ENCODE measurements around the gene PTGDR2.

Gene PTGDR2

DNA sequence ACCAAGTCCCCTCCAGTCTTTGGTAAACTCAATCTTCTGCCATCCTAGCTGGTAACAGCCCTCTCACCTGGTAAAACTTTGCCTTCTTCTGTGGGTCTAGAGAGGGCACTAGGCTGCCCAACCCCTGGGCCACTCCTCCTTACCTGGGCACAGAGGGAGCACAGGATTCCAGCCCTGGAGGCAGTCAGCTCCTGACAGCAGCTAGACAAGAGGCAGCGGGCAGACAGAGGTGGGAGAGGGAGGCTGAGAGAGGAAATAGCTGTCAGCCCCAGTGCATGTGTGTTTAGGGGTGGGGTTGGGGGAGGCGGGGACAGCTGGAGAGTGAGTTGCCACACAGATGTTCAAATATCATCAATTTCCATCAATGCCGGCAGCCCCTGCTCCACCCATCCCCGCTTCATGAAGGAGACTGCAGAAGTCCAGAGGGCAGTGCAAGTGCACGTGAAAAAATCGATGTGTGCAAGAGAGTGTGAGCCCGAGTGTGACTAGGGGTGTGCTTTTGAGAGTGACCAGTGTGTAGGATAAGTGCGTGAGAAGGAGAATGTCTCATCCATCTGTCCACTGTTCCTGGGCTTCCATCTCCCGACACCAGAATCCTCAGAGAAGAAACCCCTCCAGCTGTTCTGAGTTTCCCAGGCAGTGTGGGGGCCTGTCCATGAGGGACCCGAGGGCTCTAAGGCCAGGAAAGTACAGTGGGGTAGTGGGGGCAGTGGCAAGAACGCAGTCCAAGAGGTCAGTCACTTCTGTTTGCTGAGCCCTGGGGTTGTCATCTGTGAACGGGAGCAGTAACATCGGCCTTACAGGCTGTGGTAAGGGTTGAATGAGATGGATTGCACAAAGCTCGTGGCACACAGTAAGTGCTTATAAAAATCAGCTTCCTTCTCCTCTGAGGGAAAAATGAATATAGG is at the start of gene PTGDR2:
TSS of gene PTGDR2 (minus strand) at position 225 of the 908 bp plus-strand sequence. CDS start 2,228 bp downstream, outside the sequence.
- no peak for DNase-seq (ENCODE audit: low spot score)

DNA sequence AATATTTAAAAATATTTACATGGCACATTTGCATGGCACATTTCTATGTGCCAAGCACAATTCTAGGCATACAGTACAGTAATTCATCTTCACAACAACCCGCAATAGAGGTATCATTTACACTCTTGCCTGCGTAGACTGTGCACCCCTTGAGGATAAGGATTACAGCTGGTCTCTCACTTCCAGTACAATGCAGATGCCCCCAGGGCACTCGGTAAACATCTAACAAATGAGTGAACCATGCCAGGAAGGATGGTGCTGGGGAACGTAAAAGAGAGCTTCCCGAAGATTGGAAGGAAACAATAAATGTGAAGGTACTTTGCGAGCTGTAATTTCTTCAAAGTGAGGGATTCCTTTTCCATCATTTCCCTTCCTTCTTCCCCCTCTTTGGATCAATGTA is 49.3 kb upstream of the PTGDR2 start:
- no peak for DNase-seq (ENCODE audit: low spot score)

DNA sequence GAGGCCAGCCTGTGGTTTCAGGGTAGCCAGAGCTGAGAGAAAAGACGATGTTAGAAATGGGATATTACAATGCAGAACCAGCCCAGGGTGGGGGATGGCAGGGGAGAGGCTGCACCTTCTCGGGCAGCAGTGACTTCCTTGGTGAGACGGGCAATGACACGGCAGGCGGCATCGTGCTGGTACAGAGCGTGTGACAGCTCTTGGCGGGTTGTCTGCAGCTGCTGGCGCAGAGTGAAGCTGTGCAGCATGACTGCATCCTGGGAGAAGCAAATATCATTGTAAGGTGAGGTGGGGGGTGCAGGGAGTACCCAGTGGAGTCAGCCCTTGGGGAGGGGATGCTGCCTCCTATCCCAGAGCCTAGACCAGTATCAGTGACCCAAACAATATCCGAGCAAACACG is 46.9 kb upstream of the PTGDR2 start:
- no peak for DNase-seq (ENCODE audit: low spot score)

DNA sequence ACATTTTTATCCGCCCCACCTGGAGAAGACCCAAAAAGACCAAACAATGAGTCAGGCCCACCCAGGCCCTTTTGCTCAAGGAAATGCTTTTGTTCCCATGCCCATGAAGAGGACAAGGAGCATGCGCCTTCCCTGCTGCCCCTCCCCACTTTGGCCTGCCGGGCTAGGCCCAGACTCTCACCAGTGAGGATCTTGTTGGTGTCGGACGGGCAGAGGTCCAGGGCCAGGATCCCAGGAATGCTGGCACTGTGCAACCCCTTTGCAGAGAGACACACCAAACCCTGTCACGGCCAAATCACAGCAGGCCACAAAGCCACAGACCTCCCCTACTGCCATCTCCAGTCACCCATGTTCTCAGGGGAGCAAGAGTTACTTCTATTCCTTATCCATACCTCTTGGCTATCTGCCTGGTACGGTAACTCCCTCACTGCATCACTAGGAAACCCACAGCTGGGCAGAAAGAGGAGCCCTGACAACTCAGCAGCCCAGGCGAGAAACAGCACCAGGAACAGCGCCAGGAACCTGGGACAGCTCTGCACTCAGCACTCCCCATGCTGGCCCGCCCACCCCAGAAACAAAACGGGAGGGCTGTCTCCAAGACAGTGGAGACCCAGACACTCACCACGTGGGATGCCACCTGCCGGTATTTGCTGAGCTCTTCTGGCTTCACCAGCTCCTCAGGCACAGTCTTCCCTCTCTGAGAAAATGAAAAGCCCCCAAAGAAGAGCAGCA is 45.1 kb upstream of the PTGDR2 start:
- DNase-seq (ENCODE audit: low spot score): no peak

DNA sequence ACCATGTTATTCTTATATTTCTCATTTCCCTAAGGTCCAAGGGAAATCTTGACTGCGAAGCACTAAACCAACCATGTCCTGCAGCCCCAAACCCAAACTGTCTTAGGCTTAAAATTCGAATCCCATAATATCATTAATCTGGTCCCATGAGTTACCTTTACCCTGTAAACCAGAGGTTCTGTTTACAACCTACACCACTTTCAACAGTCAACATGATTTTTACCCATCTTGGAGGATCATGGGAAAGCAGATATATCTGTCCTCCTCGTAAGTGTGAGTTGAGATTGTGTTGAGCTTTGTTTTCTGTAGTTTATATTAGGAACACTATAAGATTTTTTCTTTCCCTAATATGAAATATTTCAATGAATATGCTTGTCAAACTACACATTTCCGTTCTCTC is 44.2 kb upstream of the PTGDR2 start:
- no peak for DNase-seq (ENCODE audit: low spot score)

DNA sequence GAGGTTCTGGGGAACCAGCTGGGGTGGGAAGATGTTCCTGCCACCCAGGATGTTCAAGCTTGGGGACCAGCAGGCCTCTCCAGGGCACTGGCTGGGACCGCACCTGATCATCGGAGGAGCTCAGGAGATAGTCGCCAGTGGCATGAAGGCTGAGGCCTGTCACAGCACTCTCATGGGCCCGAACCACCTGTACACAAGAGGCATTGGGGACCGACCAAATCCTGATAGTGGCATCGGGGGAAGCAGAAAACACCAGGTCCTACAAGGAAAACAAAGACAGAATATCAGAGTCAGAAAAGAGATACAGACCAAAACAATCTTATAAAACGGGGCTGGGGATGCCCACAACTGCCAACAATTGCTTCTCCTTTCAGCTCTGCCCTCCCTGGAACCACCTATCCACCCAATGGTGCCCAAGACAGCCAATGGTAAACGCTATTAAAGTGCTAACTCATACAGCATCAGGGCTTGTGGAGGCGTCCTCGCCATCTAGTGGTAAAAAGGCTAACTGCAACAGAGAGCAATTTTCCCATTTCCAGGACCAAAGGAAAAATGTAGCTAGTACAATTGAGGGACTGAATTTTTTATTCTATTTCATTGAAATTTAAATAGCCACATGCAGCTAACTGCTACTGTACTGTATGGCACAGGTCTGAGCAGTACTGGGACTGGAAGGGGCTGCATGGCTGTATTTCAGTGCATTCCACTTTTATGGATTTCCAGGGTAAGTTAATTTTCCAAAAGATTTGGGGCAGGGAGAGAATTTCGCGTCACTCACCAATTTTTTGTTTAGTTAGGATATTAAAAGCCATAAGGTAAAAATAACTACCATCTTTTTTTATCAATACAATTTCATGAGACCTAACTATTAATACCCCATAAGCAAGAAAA is 43.5 kb upstream of the PTGDR2 start:
- peak; percentile 89 for DNase-seq (ENCODE audit: low spot score)

DNA sequence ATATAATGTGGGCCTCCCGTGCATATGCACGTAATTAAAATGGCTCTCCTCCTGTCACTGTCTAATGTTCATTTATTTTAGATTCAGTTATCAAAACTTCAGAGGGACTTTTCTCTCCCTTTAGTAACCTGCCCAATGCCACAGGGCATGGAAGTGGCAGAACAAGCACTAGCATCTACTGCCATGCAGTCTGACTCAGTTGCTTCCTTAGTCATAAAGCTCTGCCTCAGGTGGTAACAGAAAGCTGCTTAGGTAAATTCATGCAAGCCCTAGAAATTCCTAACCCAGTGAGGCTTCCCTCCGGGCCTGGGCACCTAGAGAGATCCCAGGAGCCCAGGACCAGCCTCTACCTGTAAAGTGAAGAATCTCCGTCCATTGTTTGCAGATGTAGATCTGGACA is 41.7 kb upstream of the PTGDR2 start:
- DNase-seq (ENCODE audit: low spot score): no peak

DNA sequence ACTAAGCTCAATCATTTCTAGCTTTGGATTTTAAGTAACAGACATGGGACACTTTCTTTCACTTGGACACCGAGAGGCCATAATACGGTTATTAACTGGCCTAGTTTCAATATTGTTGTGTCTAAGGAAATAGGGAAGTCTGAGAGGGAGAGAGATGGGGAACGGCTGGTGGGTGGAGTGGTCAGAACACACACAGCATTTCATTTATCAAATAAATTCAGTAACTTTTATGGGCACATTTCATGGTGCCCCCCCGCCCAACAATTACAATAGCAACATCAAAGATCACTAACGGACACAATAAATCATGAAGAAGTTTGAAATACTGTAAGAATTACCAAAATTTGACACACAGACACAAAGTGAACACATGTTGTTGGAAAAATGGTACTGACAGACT is 39.9 kb upstream of the PTGDR2 start:
- no peak for DNase-seq (ENCODE audit: low spot score)

DNA sequence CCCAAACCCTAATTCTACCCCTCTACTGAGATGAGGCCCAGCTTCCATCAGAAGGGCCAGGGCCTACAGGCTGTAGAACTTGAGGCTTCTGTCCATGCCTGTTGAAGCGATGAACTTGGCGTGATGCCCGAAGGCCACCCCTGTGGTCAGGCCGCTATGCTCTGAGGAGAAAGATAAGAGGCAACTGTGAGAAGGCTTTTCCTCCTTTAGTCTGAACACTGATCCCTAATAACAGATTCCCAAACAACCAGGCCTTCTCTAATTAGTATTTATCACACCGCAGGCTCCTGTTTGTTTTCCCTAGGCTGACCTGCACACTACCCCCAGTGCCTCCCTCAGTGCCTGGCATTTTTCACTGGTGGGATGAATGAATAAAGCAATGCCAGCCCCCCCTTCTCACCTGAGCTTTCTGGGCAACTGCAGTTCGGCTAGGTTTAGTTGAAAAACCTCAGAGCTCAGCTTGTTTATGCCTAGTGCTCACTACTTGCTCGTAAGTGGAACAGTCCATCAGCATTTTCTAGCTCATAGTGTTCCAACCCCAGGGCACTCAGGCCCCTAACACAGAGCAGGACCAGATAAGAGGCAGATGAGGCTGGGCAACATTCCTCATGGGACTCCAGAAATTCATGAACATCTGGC is 35.5 kb upstream of the PTGDR2 start:
- peak; percentile 58 for DNase-seq (ENCODE audit: low spot score)

DNA sequence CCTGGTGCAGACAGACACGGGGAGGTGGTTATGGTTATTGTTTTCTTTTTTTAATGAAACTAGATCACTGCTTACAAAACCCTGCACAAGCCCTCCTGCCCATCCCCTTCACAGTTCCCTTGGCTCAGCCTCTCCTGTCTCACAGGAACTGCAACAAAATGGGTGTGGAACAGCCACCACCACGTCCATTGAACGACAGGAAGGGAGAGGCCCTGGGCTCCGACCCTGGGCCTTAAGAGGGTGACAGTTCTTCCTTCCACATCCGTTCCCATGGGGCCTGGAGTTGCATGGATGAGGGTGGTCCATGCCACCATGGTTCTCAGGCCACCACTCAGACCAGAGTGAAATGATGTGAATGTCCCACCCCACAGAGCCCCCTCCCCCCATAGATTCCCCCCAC is 34.9 kb upstream of the PTGDR2 start:
- DNase-seq (ENCODE audit: low spot score): no peak

DNA sequence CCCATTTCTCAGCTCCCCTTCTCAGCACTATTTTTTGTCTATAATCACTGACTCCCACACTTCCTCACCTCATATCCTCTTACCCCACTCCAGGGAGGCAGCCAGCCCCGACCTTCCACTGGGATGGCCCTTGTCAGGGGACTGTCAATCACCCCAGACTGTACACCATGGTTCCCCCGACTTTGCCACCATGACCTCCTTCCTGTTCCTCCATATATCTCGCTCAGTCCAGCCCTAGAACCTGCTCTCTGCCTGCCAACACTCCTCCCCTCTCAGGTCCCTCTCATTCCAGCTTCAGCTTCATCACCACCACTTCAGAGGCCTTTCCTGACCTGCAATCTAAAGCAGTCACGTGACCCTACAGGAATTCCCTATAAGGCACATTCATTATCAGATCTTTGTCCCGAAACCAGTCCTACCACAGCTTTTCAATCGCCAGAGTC is 34.1 kb upstream of the PTGDR2 start:
- DNase-seq (ENCODE audit: low spot score): no peak

DNA sequence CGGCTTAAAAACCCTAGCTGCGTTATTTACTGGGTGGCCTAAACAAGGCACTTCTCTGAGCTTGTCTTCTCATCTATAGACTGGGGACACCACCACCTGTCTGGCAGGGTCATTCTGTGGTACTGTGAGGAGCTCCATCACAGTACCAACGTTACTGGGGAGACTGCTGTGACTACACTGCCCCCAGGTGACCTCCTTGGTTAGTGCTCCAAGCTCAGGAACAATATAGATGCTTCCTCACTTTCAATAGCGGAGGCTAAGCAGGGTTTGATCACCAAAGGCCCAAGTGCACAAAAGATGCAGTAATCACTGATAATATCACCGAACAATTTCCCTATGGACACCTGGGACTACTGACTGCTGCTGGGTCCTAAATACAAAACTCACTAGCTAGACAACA is 31.8 kb upstream of the PTGDR2 start:
- DNase-seq (ENCODE audit: low spot score): peak; percentile 37

DNA sequence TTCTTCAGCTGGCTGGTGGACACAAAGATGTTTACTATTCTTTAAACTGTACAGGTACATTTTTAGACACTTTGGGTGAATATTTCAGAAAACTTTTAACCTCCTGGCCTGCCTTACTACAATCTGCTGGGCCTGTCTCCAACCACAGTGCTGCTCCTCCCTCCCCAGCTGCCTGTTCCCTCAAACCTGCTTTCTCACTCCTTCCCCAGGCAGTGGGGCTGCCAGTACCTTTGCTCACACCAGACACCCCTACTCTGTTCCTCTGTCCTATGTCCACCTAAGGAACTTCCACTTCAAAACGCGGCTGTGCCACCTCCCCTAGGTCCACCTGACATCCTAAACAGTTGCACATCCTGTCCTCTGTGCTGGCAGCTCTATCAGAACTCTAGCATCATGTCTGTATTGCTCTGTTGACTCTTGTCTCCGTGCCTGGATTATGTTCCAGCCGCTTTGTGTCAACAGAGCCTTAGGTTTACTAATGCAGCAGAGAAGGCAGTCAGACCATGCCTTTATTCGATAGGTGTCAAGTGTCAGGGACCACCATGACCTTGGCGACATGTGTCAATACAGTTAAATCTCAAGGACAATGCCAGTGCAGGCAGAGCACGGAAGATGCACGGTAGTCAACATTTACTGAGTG is 25.0 kb upstream of the PTGDR2 start:
- no peak for DNase-seq (ENCODE audit: low spot score)

DNA sequence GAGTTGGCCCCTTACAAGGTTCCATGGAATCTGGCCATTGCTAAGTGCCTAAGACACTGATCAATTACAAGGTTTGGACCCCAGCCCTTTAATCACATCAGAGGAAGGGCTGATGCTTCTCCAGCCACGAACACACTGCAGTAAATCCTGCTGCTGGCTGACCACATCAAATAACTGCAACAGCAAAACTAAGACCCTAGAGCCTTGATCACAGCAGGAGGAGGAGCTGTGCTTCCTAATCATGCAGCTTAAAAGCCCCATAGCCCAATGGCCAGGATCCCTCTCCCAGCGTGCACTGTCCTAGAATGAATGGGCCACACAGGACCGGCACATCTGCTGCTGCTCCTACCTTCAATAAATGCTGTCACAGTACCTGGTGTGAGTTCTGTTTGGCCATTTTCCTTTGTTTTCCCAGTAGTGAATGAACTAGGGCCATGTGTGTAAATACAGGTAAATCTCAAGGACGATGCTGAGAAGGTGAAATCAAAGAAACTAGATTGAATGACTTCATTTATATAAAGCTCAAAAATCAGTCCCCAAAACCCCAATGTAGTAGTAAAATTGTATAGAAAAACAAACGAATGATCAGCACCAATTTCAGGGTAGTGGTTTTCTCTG is 24.3 kb upstream of the PTGDR2 start:
- DNase-seq (ENCODE audit: low spot score): no peak

DNA sequence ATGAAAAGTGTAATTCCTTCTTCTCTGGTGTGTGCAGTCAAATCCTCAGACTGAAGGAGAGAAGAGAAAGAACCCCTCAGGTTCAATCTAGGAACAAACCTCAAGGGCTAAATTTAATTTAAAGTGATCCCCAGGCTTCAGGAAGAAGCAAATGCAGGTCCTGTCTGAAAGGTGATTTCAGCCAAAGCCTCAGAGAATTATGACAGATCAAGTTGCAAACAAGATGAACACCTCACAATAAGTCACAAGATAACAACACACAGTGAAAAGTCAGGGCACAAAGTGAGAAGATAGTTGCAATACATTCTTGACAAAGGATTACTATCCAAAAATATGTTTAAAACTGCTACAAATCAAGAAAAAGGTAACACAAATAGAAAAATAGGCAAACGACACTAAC is 23.4 kb upstream of the PTGDR2 start:
- no peak for DNase-seq (ENCODE audit: low spot score)

DNA sequence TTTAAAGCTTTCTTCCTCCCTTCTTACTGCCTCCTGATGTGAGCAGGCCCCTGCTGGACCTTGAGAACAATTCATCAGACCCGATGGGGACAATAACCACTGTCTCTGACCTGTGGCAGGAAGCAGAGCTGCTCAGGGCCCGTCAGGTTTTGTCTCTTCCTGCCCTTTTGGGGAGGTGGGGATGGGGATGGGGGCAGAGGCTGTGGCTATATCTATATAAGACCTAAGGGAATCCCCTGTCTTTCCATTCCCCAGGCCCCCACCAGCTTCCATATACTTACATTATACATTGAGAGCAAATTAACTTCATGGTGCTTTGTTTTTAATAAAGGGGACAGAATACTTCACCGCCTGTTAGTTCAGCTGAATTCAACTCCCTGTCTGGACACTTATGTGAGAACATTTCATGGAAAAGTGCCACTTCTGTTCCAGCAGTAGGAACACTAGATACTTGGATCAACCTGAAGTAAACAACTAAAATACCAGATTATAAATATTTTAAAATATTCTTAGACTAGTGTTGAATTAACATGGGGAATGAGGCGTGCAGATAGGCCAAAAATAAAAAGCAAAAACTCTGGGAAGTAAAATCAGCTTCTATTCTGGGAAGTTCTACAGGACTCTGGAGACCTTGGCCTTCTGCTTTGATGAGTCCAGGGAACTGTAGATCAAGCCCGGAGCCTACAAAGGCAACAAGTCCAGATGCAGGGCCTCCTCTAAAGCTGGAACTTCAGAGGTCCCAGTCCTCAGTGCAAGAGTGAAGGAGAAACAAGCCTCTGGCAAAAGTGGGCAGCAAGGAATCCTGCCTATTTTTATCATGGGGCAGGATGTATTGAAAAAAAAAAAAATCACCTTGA is 22.7 kb upstream of the PTGDR2 start:
- no peak for DNase-seq (ENCODE audit: low spot score)

DNA sequence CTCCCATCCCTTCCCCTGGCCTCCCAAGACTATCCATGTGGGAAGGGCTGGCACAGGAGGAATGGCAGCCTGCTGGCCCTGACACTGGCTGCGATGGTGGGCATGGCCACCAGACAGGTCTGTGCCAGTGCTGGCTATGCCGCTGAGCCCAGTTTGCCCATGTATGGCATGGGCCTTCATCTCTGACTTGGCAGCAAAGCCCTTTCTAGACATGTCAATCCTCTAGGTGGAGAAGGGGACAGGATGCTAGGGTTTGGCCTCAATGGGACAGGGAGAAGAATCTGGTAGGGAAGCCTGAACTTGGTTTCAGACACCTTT is 20.4 kb upstream of the PTGDR2 start:
- no peak for DNase-seq (ENCODE audit: low spot score)

DNA sequence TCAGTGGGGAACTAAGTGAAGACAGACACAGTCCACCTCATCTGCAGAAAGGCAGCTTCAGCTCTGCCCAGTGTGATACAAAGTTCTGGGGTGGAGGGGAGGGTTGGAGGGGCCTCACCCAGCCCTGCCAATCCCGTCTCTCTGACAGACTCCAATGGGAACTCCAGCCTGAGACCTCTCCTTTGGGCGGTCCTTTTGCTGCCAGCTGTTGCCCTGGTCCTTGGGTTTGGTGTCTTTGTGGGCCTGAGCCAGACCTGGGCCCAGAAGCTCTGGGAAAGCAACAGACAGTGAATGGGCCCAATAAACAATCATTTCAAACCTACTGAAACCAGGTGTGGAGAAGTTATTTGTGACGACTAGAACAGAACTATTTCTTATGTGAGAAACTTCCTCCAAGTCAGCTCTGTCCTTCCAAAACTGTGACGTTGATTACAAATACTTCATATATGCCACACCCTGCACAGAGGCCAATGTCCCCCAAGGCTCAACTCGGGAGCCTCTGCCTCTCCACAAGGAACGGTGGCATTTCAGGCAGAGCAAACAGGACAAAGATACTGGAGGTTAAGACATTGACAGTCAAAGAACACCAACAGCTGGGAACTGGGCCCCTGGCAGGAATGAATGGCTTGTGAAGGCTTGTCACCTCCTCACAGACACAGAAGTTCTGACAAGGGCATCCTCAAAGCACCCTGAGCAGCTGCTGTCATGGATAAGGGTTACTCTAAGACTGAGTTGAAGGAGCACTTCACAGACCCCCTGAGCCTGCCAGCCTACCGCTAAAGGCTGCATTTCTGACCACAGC is 19.8 kb upstream of the PTGDR2 start:
- no peak for DNase-seq (ENCODE audit: low spot score)
